Keratinocyte (primary cell): Measurements from ENCODE around the gene AHNAK. TPM values are rescaled to one million over a fixed set of nuclear protein-coding genes. Genes with fewer than 3 reads are reported as not detected.

ENCODE experiments used
- DNase-seq: peaks from one replicate; pipeline ENCODE4 v3.0.0-alpha.2; 2011; ENCODE audit warnings: low read depth, missing footprints, low spot score
- FAIRE-seq: peaks from 2 replicates; lab custom pipeline; 2011; peaks lifted over from hg19 to GRCh38; lab: Jason Lieb, UNC
- H2AFZ ChIP-seq: 2 replicates; pipeline ENCODE4 v1.6.0; 2012; ENCODE audit warnings: low read length, control low read depth, inconsistent platforms; ENCODE audit not compliant: control insufficient read depth
- H3K27ac ChIP-seq: 2 replicates; pipeline ENCODE4 v1.5.1; 2011; ENCODE audit warnings: low read length; ENCODE audit not compliant: control insufficient read depth, insufficient read depth
- H3K27me3 ChIP-seq: 3 replicates; pipeline ENCODE4 v1.6.0; 2011; ENCODE audit warnings: low read length; ENCODE audit not compliant: control insufficient read depth, insufficient read depth; ENCODE audit errors: extremely low read depth
- H3K36me3 ChIP-seq, 2 experiments: 2 replicates in 1 of 2; 3 replicates in 1 of 2; pipeline ENCODE4 v1.5.1; 2011; ENCODE audit warnings: low read length in 2 of 2, mild to moderate bottlenecking in 1 of 2; ENCODE audit not compliant: control insufficient read depth in 2 of 2, insufficient read depth in 2 of 2; ENCODE audit errors: extremely low read depth in 1 of 2
- H3K4me1 ChIP-seq: 3 replicates; pipeline ENCODE4 v1.5.1; 2011; ENCODE audit warnings: low read length; ENCODE audit not compliant: control insufficient read depth, insufficient read depth; ENCODE audit errors: extremely low read depth
- H3K4me2 ChIP-seq: 3 replicates; pipeline ENCODE4 v1.6.0; 2011; ENCODE audit warnings: low read depth, low read length; ENCODE audit not compliant: control insufficient read depth, insufficient read depth; ENCODE audit errors: extremely low read depth
- H3K4me3 ChIP-seq, 3 experiments: fragments of 200-600 bp in 1 of 3; sonication (generic) in 1 of 3; 2 replicates in 2 of 3; 3 replicates in 1 of 3; pipeline ENCODE4 v1.5.1; 2011 to 2016; ENCODE audit warnings: low read length in 3 of 3, mild to moderate bottlenecking in 3 of 3, control low read depth in 2 of 3, inconsistent platforms in 1 of 3, low read depth in 1 of 3, mixed read lengths in 1 of 3, mixed run types in 1 of 3, moderate library complexity in 1 of 3; ENCODE audit not compliant: control insufficient read depth in 2 of 3, insufficient read depth in 2 of 3; ENCODE audit errors: extremely low read depth in 1 of 3
- H3K79me2 ChIP-seq: 2 replicates; pipeline ENCODE4 v1.6.0; 2012; ENCODE audit warnings: low read length; ENCODE audit not compliant: control insufficient read depth, insufficient read depth
- H3K9ac ChIP-seq: 3 replicates; pipeline ENCODE4 v1.6.0; 2011; ENCODE audit warnings: low read length; ENCODE audit not compliant: control insufficient read depth, insufficient read depth; ENCODE audit errors: extremely low read depth
- H3K9me1 ChIP-seq: 3 replicates; pipeline ENCODE4 v1.6.0; 2011; ENCODE audit warnings: low read length; ENCODE audit not compliant: control insufficient read depth, insufficient read depth; ENCODE audit errors: extremely low read depth
- H3K9me3 ChIP-seq: 2 replicates; pipeline ENCODE4 v1.5.1; 2012; ENCODE audit warnings: low read depth, low read length; ENCODE audit not compliant: control insufficient read depth
- H4K20me1 ChIP-seq: 3 replicates; pipeline ENCODE4 v1.6.0; 2011; ENCODE audit warnings: low read length; ENCODE audit not compliant: control insufficient read depth, insufficient read depth; ENCODE audit errors: extremely low read depth
- CTCF ChIP-seq, 3 experiments: IDR thresholded peaks in 1 of 3; conservative IDR thresholded peaks in 1 of 3; optimal IDR thresholded peaks in 1 of 3; 2 replicates in 2 of 3; 3 replicates in 1 of 3; pipeline versions ENCODE3 to v1.5.1; 2011; ENCODE audit warnings: low read length in 3 of 3, mild to moderate bottlenecking in 3 of 3, moderate library complexity in 2 of 3, control low read depth in 1 of 3, inconsistent platforms in 1 of 3; ENCODE audit not compliant: insufficient read depth in 2 of 3; ENCODE audit errors: extremely low read depth in 1 of 3
- EZH2 ChIP-seq: IDR thresholded peaks from one replicate; pipeline ENCODE4 v1.6.1; 2012; ENCODE audit warnings: inconsistent platforms, mild to moderate bottlenecking, low read length, moderate library complexity
- dilution Hi-C: fragments of 300-500 bp; cut with MboI; formaldehyde crosslinking; loops from one replicate; pipeline ENCODE4 v1.7.0; 2020; ENCODE audit warnings: low sequenced_read_pairs; ENCODE audit not compliant: extremely low pct_ligation_motif_present
- polyA plus RNA-seq, 5 experiments: library from polyadenylated mRNA; depleted of rRNA in 3 of 5; stranded (reverse) in 3 of 5; stranded (forward) in 1 of 5; unstranded in 1 of 5; fragments of >200 nt; gene quantifications; 1 replicate in 1 of 5; 2 replicates in 3 of 5; 3 replicates in 1 of 5; pipeline versions ENCODE4 v1.2.1 to v1.2.3, GENCODE V29; 2011 to 2012; ENCODE audit warnings: missing spikeins in 2 of 5, low read depth in 1 of 5, low replicate concordance in 1 of 5

The AHNAK gene
- polyA plus RNA-seq, 1 donor (not counting 4 experiments of a cell fraction or from before 2014, with no cell fraction given): 220 TPM

GRCh38 chr11:62501432-62501891 lies 45.1 kb downstream of the AHNAK start:
- peaks cover 34% of the 10 kb centered on the region for H3K4me1 ChIP-seq
- no peak overlapping the region for H2AFZ ChIP-seq
- no peaks in the 10 kb centered on the region for H3K79me2 ChIP-seq
- no peak for DNase-seq
- no peak for TF ChIP-seq CTCF (optimal IDR thresholded peaks at IDR 0.05 in 1 of 3, IDR thresholded peaks at IDR 0.05 in 1 of 3, conservative IDR thresholded peaks at IDR 0.05 in 1 of 3; ENCODE audit: extremely low read depth in 1 of 3, insufficient read depth in 2 of 3, low read length in 3 of 3)
- TF ChIP-seq EZH2: no peak
- no peaks in the 10 kb centered on the region for H3K9me3 ChIP-seq
- H3K27ac ChIP-seq: no peak overlapping the region
- dilution Hi-C loops: no loop called here
- H3K9me1 ChIP-seq: peaks cover 2% of the 10 kb centered on the region
- H3K4me3 ChIP-seq: no peak overlapping the region
- H3K36me3 ChIP-seq: no peaks in the 10 kb centered on the region
- no peaks in the 10 kb centered on the region for H4K20me1 ChIP-seq
- no peak overlapping the region for H3K9ac ChIP-seq
- no peak overlapping the region for H3K4me2 ChIP-seq
- no peak for FAIRE-seq
- H3K27me3 ChIP-seq: no peaks in the 10 kb centered on the region

- H3K27me3 ChIP-seq: no peaks in the 10 kb centered on the region
- dilution Hi-C loops: no loop called here
- peak overlapping the region; percentile 72 for H3K4me2 ChIP-seq
- peaks cover 2% of the 10 kb centered on the region for H3K9me1 ChIP-seq
- no peaks in the 10 kb centered on the region for H3K36me3 ChIP-seq
- H3K9me3 ChIP-seq: no peaks in the 10 kb centered on the region
- H4K20me1 ChIP-seq: no peaks in the 10 kb centered on the region
- DNase-seq (no peak), FAIRE-seq (no peak)
- no peaks in the 10 kb centered on the region for H3K79me2 ChIP-seq
- H3K27ac ChIP-seq: peak overlapping the region; percentile 88
- H3K9ac ChIP-seq: peak overlapping the region; percentile 66
- H3K4me3 ChIP-seq: peak overlapping the region in 1 of 3 experiments; percentile 17
- TF ChIP-seq EZH2: no peak
- no peak for TF ChIP-seq CTCF (optimal IDR thresholded peaks at IDR 0.05 in 1 of 3, IDR thresholded peaks at IDR 0.05 in 1 of 3, conservative IDR thresholded peaks at IDR 0.05 in 1 of 3; ENCODE audit: extremely low read depth in 1 of 3, insufficient read depth in 2 of 3, low read length in 3 of 3)
- peaks cover 34% of the 10 kb centered on the region for H3K4me1 ChIP-seq
- peak overlapping the region; percentile 17 for H2AFZ ChIP-seq
Observed at GRCh38 chr11:62500650-62501030, 46.0 kb downstream of the AHNAK start.
